ENCODE measurements around the gene SPATA3.

Gene SPATA3

GRCh38 chr2:231009236-231009919, 13.5 kb downstream of the SPATA3 start:
- POLR2A ChIA-PET (ENCODE audit: low non-redundant PET), result no interaction called here
- CTCF ChIA-PET, result interaction anchor here (2.1 kb wide), 1 partner anchor 22 kb away, joined by 5 read pairs; no protein-coding TSS in a partner anchor

GRCh38 chr2:231010201-231010730, 14.3 kb downstream of the SPATA3 start:
- ChIA-PET CTCF (no interaction called here), POLR2A (ENCODE audit: low non-redundant PET) (no interaction called here)
- no peak overlapping the region for H3K27ac ChIP-seq
- DNase-seq (ENCODE audit: low spot score), result no peak
- TF ChIP-seq CTCF (conservative IDR thresholded peaks at IDR 0.05; ENCODE audit: low read depth), result no peak

More at GRCh38 chr2:231009236-231009919, 13.5 kb downstream of the SPATA3 start:
- H3K27ac ChIP-seq, result no peak overlapping the region
- DNase-seq (ENCODE audit: low spot score), result no peak
- TF ChIP-seq CTCF (conservative IDR thresholded peaks at IDR 0.05; ENCODE audit: low read depth), result no peak

- DNase-seq (ENCODE audit: low spot score), result no peak
- H3K27ac ChIP-seq, result no peak overlapping the region
- CTCF ChIA-PET, result interaction anchor here (1.0 kb wide), 1 partner anchor 25 kb away, joined by 5 read pairs; no protein-coding TSS in a partner anchor
- TF ChIP-seq CTCF (conservative IDR thresholded peaks at IDR 0.05; ENCODE audit: low read depth), result no peak
- POLR2A ChIA-PET (ENCODE audit: low non-redundant PET), result no interaction called here
These were observed 15.6 kb downstream of the SPATA3 start for GRCh38 chr2:231011526-231011925.

GRCh38 chr2:231012463-231012862, 16.5 kb downstream of the SPATA3 start:
- TF ChIP-seq CTCF (conservative IDR thresholded peaks at IDR 0.05; ENCODE audit: low read depth), result no peak
- DNase-seq (ENCODE audit: low spot score), result no peak
- ChIA-PET CTCF (interaction anchor here (0.7 kb wide), 1 partner anchor 26 kb away, joined by 4 read pairs; no protein-coding TSS in a partner anchor), POLR2A (ENCODE audit: low non-redundant PET) (no interaction called here)
- H3K27ac ChIP-seq, result no peak overlapping the region

GRCh38 chr2:231013820-231014219, 17.9 kb downstream of the SPATA3 start:
- TF ChIP-seq CTCF (conservative IDR thresholded peaks at IDR 0.05; ENCODE audit: low read depth), result no peak
- ChIA-PET POLR2A (ENCODE audit: low non-redundant PET) (no interaction called here), CTCF (no interaction called here)
- DNase-seq (ENCODE audit: low spot score), result no peak
- no peak overlapping the region for H3K27ac ChIP-seq

- no peak for DNase-seq (ENCODE audit: low spot score)
- ChIA-PET POLR2A (ENCODE audit: low non-redundant PET) (no interaction called here), CTCF (no interaction called here)
- H3K27ac ChIP-seq, result no peak overlapping the region
- no peak for TF ChIP-seq CTCF (conservative IDR thresholded peaks at IDR 0.05; ENCODE audit: low read depth)
These were observed 19.6 kb downstream of the SPATA3 start for GRCh38 chr2:231015478-231015877.

All from RWPE1 (cell line).